ENCODE results near the gene SDHA.

GRCh38 chr5:192691-192969 lies 25.5 kb upstream of the SDHA start:
- TF ChIP-seq CTCF (IDR thresholded peaks at IDR 0.05) = no peak
- TF ChIP-seq POLR2A (IDR thresholded peaks at IDR 0.05) = no peak
